Left lung (tissue), 10 donors: ENCODE results near the gene PLD1. TPM values are rescaled to one million over a fixed set of nuclear protein-coding genes. Genes with fewer than 3 reads are reported as not detected.

Experiments used
- ATAC-seq: fragments of 200-7000 bp; cut with Tn5 transposase; one replicate; pipeline ENCODE4 v1.9.1; 2020; ENCODE audit warnings: moderate library complexity
- DNase-seq, 4 donors: peaks; one replicate each; pipeline ENCODE4 v3.0.0-alpha.2; 2013 to 2020
- H3K27ac ChIP-seq, 2 donors: fragments of 200-600 bp; sonication (generic) in 1 of 2; one replicate each; pipeline versions ENCODE4 v1.5.0 to v1.8.0; 2020 to 2021
- H3K27me3 ChIP-seq, 2 donors: fragments of 200-600 bp; sonication (generic) in 1 of 2; one replicate each; pipeline versions ENCODE4 v1.5.0 to v1.8.0; 2020 to 2021
- H3K36me3 ChIP-seq, 2 donors: fragments of 200-600 bp; sonication (generic) in 1 of 2; one replicate each; pipeline versions ENCODE4 v1.5.0 to v1.8.0; 2020 to 2021
- H3K4me1 ChIP-seq, 2 donors: fragments of 200-600 bp; one replicate each; pipeline ENCODE4 v1.8.0; 2021
- H3K4me3 ChIP-seq, 2 donors: fragments of 200-600 bp; sonication (generic) in 1 of 2; one replicate each; pipeline versions ENCODE4 v1.5.0 to v1.8.0; 2020 to 2021; ENCODE audit warnings: mild to moderate bottlenecking in 1 of 2
- H3K9me3 ChIP-seq, 2 donors: fragments of 200-600 bp; sonication (generic) in 1 of 2; one replicate each; pipeline versions ENCODE4 v1.5.0 to v1.8.0; 2020 to 2021
- CTCF ChIP-seq, 2 donors: fragments of 200-600 bp; sonication (generic) in 1 of 2; IDR thresholded peaks; one replicate each; pipeline versions ENCODE4 v1.5.0 to v1.8.0; 2021; ENCODE audit warnings: antibody characterized with exemption in 2 of 2
- intact Hi-C, 2 donors: fragments of 100-400 bp; cut with DNase I; formaldehyde crosslinking; loops; one replicate each; pipeline versions ENCODE4 v1.11.2 to v1.14.2; 2022
- polyA plus RNA-seq, 6 donors: library from polyadenylated mRNA; unstranded; fragments of 120-200 nt; gene quantifications; one replicate each; pipeline ENCODE4 v1.2.1, GENCODE V29; 2013; ENCODE audit not compliant: insufficient read length in 6 of 6
- total RNA-seq, 2 donors: library from RNA; stranded (reverse); fragmentation: NEBNext Ultra II Directional; extraction: Animal tissue kit (Norgen Biotek cat#: 25700); gene quantifications; one replicate each; pipeline ENCODE4 v1.2.1, GENCODE V29; 2021
- donor health status: DM: no; HTN: yes; CAD: no.
- donor health status: DM: no; HTN: no; CAD: no.

PLD1 gene
- total and polyA plus RNA-seq, 8 donors, result 2.9 to 18.7 (median 5.8) TPM

GRCh38 chr3:171769461-171769860 lies 40.8 kb downstream of the PLD1 start:
- Histone ChIP-seq H3K4me3 (no peak overlapping the region), H3K36me3 (no peaks in the 10 kb centered on the region), H3K9me3 (no peaks in the 10 kb centered on the region), H3K4me1 (peaks cover 0 to 37% of the 10 kb centered on the region in 2 donors), H3K27me3 (no peaks in the 10 kb centered on the region), H3K27ac (no peak overlapping the region)
- DNase-seq (no peak), ATAC-seq (no peak)
- TF ChIP-seq CTCF (IDR thresholded peaks at IDR 0.05), result no peak
- intact Hi-C loops, result no loop called here

DNA sequence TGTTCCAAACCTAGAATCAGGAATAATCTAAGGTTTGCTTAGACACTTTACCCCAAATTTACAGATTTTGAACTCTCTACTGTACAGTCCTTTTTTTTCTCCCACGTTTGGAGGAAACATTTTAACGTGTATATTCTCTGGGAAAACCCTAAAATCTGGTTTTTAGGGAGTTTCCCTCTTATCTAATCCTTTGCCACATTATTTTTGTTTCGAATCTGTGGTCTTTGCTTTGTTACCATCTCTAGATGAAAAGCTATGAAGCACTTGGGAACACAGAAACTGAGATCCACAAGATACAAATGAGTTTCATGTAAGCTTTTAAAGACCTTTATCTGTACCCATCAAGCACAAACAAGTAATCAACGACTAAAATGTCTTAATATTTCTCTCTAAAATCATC lies 41.3 kb downstream of the PLD1 start:
- Histone ChIP-seq H3K4me3 (no peak overlapping the region), H3K4me1 (peaks cover 0 to 37% of the 10 kb centered on the region in 2 donors), H3K27ac (no peak overlapping the region), H3K27me3 (no peaks in the 10 kb centered on the region), H3K36me3 (no peaks in the 10 kb centered on the region), H3K9me3 (no peaks in the 10 kb centered on the region)
- TF ChIP-seq CTCF (IDR thresholded peaks at IDR 0.05), result no peak
- intact Hi-C loops, result no loop called here
- DNase-seq, result no peak
- no peak for ATAC-seq

DNA sequence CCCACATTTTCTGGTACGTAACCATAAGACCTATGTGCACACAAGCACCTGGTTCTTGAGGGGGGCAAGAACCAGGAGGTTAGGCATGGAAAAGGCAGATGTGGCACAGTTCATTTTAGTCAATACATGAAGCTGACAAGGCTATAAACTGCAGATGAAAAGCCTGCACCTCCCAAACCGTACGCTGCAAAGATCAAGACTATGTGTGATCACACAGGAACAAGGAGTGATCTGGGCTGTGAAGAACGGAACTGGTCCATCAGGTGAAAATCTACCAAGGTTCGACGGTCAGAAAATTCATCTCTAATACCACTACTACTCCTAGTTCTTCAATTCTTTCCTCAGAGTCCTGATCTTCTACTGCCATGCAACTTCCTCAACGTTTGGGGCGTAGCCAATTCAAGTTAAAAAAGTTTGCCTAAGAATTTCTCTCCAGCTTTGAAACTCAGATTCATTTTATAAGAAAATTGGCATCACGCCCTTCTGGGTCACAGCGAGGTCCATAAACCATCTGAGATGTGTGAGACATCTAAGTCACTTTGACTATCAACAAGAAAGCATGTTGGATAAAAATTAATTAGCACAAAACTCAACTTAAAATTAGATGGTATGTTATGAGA lies 41.9 kb downstream of the PLD1 start:
- peaks cover 0 to 37% of the 10 kb centered on the region in 2 donors for H3K4me1 ChIP-seq
- no peaks in the 10 kb centered on the region for H3K36me3 ChIP-seq
- ATAC-seq (no peak), DNase-seq (no peak)
- no peak overlapping the region for H3K4me3 ChIP-seq
- no peaks in the 10 kb centered on the region for H3K27me3 ChIP-seq
- no peaks in the 10 kb centered on the region for H3K9me3 ChIP-seq
- no peak for TF ChIP-seq CTCF (IDR thresholded peaks at IDR 0.05)
- H3K27ac ChIP-seq, result no peak overlapping the region
- intact Hi-C loops, result no loop called here

DNA sequence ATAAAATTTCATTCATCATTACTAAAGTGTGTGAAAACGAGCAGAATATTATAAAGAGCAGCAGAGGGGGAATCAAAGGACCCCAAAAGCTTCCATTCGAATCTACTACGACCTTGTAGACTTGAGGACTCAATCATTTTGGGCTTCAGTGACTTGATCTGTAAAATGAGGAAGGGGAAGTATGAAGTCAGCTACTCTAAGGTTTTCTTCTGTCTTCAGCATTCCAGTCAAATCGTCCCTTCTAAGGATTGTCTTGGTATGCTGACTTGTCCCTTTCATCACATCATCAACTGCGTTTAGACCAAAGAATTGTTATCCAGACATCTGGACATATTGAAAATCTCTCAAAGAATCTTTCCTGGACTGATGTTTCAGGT lies 44.8 kb downstream of the PLD1 start:
- Histone ChIP-seq H3K4me3 (no peak overlapping the region), H3K4me1 (peaks cover 0 to 20% of the 10 kb centered on the region in 2 donors), H3K36me3 (no peaks in the 10 kb centered on the region), H3K27me3 (no peaks in the 10 kb centered on the region), H3K9me3 (no peaks in the 10 kb centered on the region), H3K27ac (no peak overlapping the region)
- no peak for TF ChIP-seq CTCF (IDR thresholded peaks at IDR 0.05)
- DNase-seq, result no peak
- ATAC-seq, result no peak
- intact Hi-C loops, result no loop called here

GRCh38 chr3:171763392-171763791 lies 46.9 kb downstream of the PLD1 start:
- no peaks in the 10 kb centered on the region for H3K27me3 ChIP-seq
- ATAC-seq, result no peak
- H3K4me1 ChIP-seq, result peaks cover 0 to 12% of the 10 kb centered on the region in 2 donors
- H3K36me3 ChIP-seq, result no peaks in the 10 kb centered on the region
- TF ChIP-seq CTCF (IDR thresholded peaks at IDR 0.05), result no peak
- no peak overlapping the region for H3K4me3 ChIP-seq
- no peak for DNase-seq
- intact Hi-C loops, result no loop called here
- H3K9me3 ChIP-seq, result no peaks in the 10 kb centered on the region
- H3K27ac ChIP-seq, result no peak overlapping the region
